IMR-90 (cell line): ENCODE measurements around the gene ACADS. TPM values are rescaled to one million over a fixed set of nuclear protein-coding genes. Genes with fewer than 3 reads are reported as not detected.

Experiments used
- ATAC-seq: fragments of 200-7000 bp; cut with Tn5 transposase; 2 replicates; pipeline ENCODE4 v1.9.1; 2020; ENCODE audit warnings: low read depth, mild to moderate bottlenecking, moderate library complexity
- BruUV-seq: library from RNA; stranded (reverse); fragments of 400-500 nt; replicated peaks from 2 replicates; lab custom pipeline; 2021; lab: Mats Ljungman, UMichigan
- CTCF ChIA-PET: fragments of 300-600 bp; formaldehyde crosslinking; extraction: SDS; loops from one replicate; lab custom pipeline; 2021; ENCODE audit warnings: antibody characterized with exemption; lab: Yijun Ruan, JAX
- POLR2A ChIA-PET: fragments of 300-600 bp; sonication (Branson Sonifier 250); formaldehyde crosslinking; loops from one replicate; lab custom pipeline; 2022; ENCODE audit warnings: antibody characterized with exemption; ENCODE audit not compliant: unreplicated experiment; lab: Charles Lee
- DNase-seq: peaks from one replicate; pipeline ENCODE4 v3.0.0; 2013
- H2AFZ ChIP-seq: replicated peaks from 2 replicates; pipeline ENCODE3; 2013; ENCODE audit warnings: low read length, mild to moderate bottlenecking; ENCODE audit not compliant: poor library complexity
- H2AK5ac ChIP-seq: 2 replicates; pipeline ENCODE4 v1.6.1; 2013; ENCODE audit warnings: low read depth, low read length, inconsistent platforms
- H2AK9ac ChIP-seq: replicated peaks from 2 replicates; pipeline ENCODE3; 2013; ENCODE audit warnings: mild to moderate bottlenecking, low read depth, low read length, moderate library complexity; ENCODE audit not compliant: poor library complexity
- H2BK120ac ChIP-seq: 2 replicates; pipeline ENCODE4 v1.6.1; 2013; ENCODE audit warnings: low read depth, low read length, inconsistent platforms
- H2BK15ac ChIP-seq: 3 replicates; pipeline ENCODE4 v1.6.1; 2013; ENCODE audit warnings: low read depth, low read length, inconsistent platforms
- H2BK20ac ChIP-seq: 2 replicates; pipeline ENCODE4 v1.6.1; 2013; ENCODE audit warnings: low read depth, mild to moderate bottlenecking, inconsistent platforms, low read length, moderate library complexity
- H2BK5ac ChIP-seq: 2 replicates; pipeline ENCODE4 v1.6.1; 2013; ENCODE audit warnings: mild to moderate bottlenecking, low read depth, low read length, inconsistent platforms; ENCODE audit not compliant: poor library complexity, severe bottlenecking
- H3K14ac ChIP-seq: replicated peaks from 2 replicates; pipeline ENCODE4 v1.6.1; 2013; ENCODE audit warnings: low read depth, low read length, inconsistent platforms
- H3K18ac ChIP-seq: 2 replicates; pipeline ENCODE4 v1.6.1; 2013; ENCODE audit warnings: low read depth, low read length, control low read depth
- H3K23ac ChIP-seq: 2 replicates; pipeline ENCODE4 v1.6.1; 2013; ENCODE audit warnings: low read depth, low read length, inconsistent platforms
- H3K27ac ChIP-seq: 2 replicates; pipeline ENCODE4 v1.5.1; 2013; ENCODE audit warnings: mild to moderate bottlenecking, control low read depth, low read length; ENCODE audit not compliant: insufficient read depth
- H3K27me3 ChIP-seq: 2 replicates; pipeline ENCODE4 v1.6.1; 2013; ENCODE audit warnings: low read length; ENCODE audit not compliant: control insufficient read depth, insufficient read depth
- H3K36me3 ChIP-seq: 2 replicates; pipeline ENCODE4 v1.6.1; 2013; ENCODE audit warnings: low read length, mixed read lengths; ENCODE audit not compliant: control insufficient read depth, insufficient read depth
- H3K4ac ChIP-seq: 2 replicates; pipeline ENCODE4 v1.6.1; 2013; ENCODE audit warnings: low read depth, low read length, inconsistent platforms
- H3K4me1 ChIP-seq: 2 replicates; pipeline ENCODE4 v1.6.1; 2013; ENCODE audit warnings: low read length, mixed read lengths; ENCODE audit not compliant: control insufficient read depth, insufficient read depth
- H3K4me2 ChIP-seq: 2 replicates; pipeline ENCODE4 v1.6.1; 2013; ENCODE audit warnings: low read depth, mild to moderate bottlenecking, control low read depth, low read length, moderate library complexity
- H3K4me3 ChIP-seq: 2 replicates; pipeline ENCODE4 v1.5.1; 2013; ENCODE audit warnings: low read depth, mild to moderate bottlenecking, control low read depth, low read length, moderate library complexity; ENCODE audit not compliant: insufficient read depth
- H3K56ac ChIP-seq: 2 replicates; pipeline ENCODE4 v1.6.1; 2013; ENCODE audit warnings: low read length, inconsistent platforms; ENCODE audit not compliant: insufficient read depth; ENCODE audit errors: extremely low read depth
- H3K79me1 ChIP-seq, 2 experiments: 2 replicates each; pipeline ENCODE4 v1.6.1; 2013; ENCODE audit warnings: low read length in 2 of 2, inconsistent platforms in 1 of 2, low read depth in 1 of 2
- H3K9ac ChIP-seq: 2 replicates; pipeline ENCODE4 v1.6.1; 2013; ENCODE audit warnings: low read depth, low read length, control low read depth
- H3K9me1 ChIP-seq: 2 replicates; pipeline ENCODE4 v1.6.1; 2013; ENCODE audit warnings: low read length, inconsistent platforms; ENCODE audit not compliant: insufficient read depth
- H3K9me3 ChIP-seq: 2 replicates; pipeline ENCODE4 v1.6.1; 2013; ENCODE audit warnings: low read length; ENCODE audit not compliant: control insufficient read depth, insufficient read depth
- H4K20me1 ChIP-seq: 2 replicates; pipeline ENCODE4 v1.6.1; 2013; ENCODE audit warnings: low read length, inconsistent platforms; ENCODE audit not compliant: insufficient read depth
- H4K5ac ChIP-seq: 2 replicates; pipeline ENCODE4 v1.6.1; 2013; ENCODE audit warnings: mild to moderate bottlenecking, low read depth, low read length, control low read depth
- H4K8ac ChIP-seq, 2 experiments: 2 replicates each; pipeline ENCODE4 v1.6.1; 2013; ENCODE audit warnings: low read depth in 2 of 2, low read length in 2 of 2, control low read depth in 1 of 2, inconsistent platforms in 1 of 2
- H4K91ac ChIP-seq: 2 replicates; pipeline ENCODE4 v1.6.1; 2013; ENCODE audit warnings: low read depth, low read length, inconsistent platforms; ENCODE audit not compliant: insufficient read depth
- BHLHE40 ChIP-seq: fragments of 150-350 bp; IDR thresholded peaks from 2 replicates; pipeline ENCODE4 v1.6.1; 2016; ENCODE audit warnings: mild to moderate bottlenecking, low read depth, low read length
- CEBPB ChIP-seq: IDR thresholded peaks from 2 replicates; pipeline ENCODE4 v1.6.1; 2012; ENCODE audit warnings: low read depth, low read length, improper control_type of control experiment
- CHD1 ChIP-seq: IDR thresholded peaks from 2 replicates; pipeline ENCODE4 v1.6.1; 2012; ENCODE audit warnings: low read depth, low read length, improper control_type of control experiment
- CTCF ChIP-seq: conservative IDR thresholded peaks from 2 replicates; pipeline ENCODE4 v1.5.1; 2012; ENCODE audit warnings: mild to moderate bottlenecking, low read depth, low read length, improper control_type of control experiment
- ELK1 ChIP-seq: fragments of 150-350 bp; IDR thresholded peaks from 2 replicates; pipeline ENCODE4 v1.6.1; 2016; ENCODE audit warnings: low read depth, mild to moderate bottlenecking, low read length, moderate library complexity, borderline replicate concordance
- FOS ChIP-seq: fragments of 150-350 bp; IDR thresholded peaks from 2 replicates; pipeline ENCODE4 v1.6.1; 2016; ENCODE audit warnings: low read depth, low read length
- MAFK ChIP-seq: IDR thresholded peaks from 2 replicates; pipeline ENCODE4 v1.6.1; 2012; ENCODE audit warnings: low read depth, low read length, improper control_type of control experiment
- MAZ ChIP-seq: IDR thresholded peaks from 2 replicates; pipeline ENCODE4 v1.6.1; 2012; ENCODE audit warnings: low read depth, mild to moderate bottlenecking, low read length, improper control_type of control experiment, moderate library complexity, borderline replicate concordance
- MXI1 ChIP-seq: IDR thresholded peaks from 2 replicates; pipeline ENCODE4 v1.6.1; 2012; ENCODE audit warnings: low read depth, mild to moderate bottlenecking, low read length, moderate library complexity, borderline replicate concordance
- NFE2L2 ChIP-seq: fragments of 150-350 bp; IDR thresholded peaks from 2 replicates; pipeline ENCODE4 v1.6.1; 2016; ENCODE audit warnings: low read depth, mild to moderate bottlenecking, low read length
- POLR2A ChIP-seq: IDR thresholded peaks from 2 replicates; pipeline ENCODE4 v1.6.1; 2012; ENCODE audit warnings: mild to moderate bottlenecking, low read depth, low read length
- RAD21 ChIP-seq: IDR thresholded peaks from 2 replicates; pipeline ENCODE4 v1.6.1; 2012; ENCODE audit warnings: low read length, improper control_type of control experiment
- RCOR1 ChIP-seq: IDR thresholded peaks from 2 replicates; pipeline ENCODE4 v1.6.1; 2012; ENCODE audit warnings: mild to moderate bottlenecking, low read length, improper control_type of control experiment; ENCODE audit not compliant: insufficient replicate concordance
- RFX5 ChIP-seq: IDR thresholded peaks from 2 replicates; pipeline ENCODE4 v1.8.0; 2012; ENCODE audit warnings: low read depth, mild to moderate bottlenecking, low read length, moderate library complexity
- SMC3 ChIP-seq: fragments of 150-350 bp; IDR thresholded peaks from 2 replicates; pipeline ENCODE4 v1.6.1; 2016; ENCODE audit warnings: low read depth, mild to moderate bottlenecking, antibody characterized with exemption, low read length, moderate library complexity
- USF2 ChIP-seq: fragments of 150-350 bp; IDR thresholded peaks from 2 replicates; pipeline ENCODE4 v1.6.1; 2017; ENCODE audit warnings: mild to moderate bottlenecking, antibody characterized with exemption, low read length, low read depth
- WGBS, 2 experiments: methylation state at CpG; one replicate each; pipeline versions ENCODE4 v1.1.5 to v1.1.7; 2013; ENCODE audit warnings: missing lambda C conversion rate in 2 of 2; ENCODE audit not compliant: insufficient read length in 1 of 2; ENCODE audit errors: extremely low coverage in 2 of 2; 5-methylcytosine and 5-hydroxymethylcytosine counted together
- dilution Hi-C: fragments of 300-500 bp; cut with HindIII; formaldehyde crosslinking; loops from one replicate; pipeline ENCODE4 v1.14.3; 2018; ENCODE audit warnings: low sequenced_read_pairs; ENCODE audit not compliant: unreplicated experiment
- in situ Hi-C: fragments of 300-500 bp; cut with MboI; formaldehyde crosslinking; loops from 3 replicates; pipeline ENCODE4 v1.14.3; 2019; ENCODE audit warnings: low sequenced_read_pairs, inconsistent platforms, mixed read lengths
- intact Hi-C: fragments of 100-400 bp; cut with micrococcal nuclease; formaldehyde crosslinking; loops from 2 replicates; pipeline ENCODE4 v1.10.0; 2022
- polyA plus RNA-seq, 3 experiments: library from polyadenylated mRNA; depleted of rRNA; stranded (reverse); fragments of >200 nt; gene quantifications; 2 replicates each; pipeline ENCODE4 v1.2.3, GENCODE V29; 2012; ENCODE audit warnings: low replicate concordance in 1 of 3
- total RNA-seq: library from RNA; depleted of rRNA; stranded (reverse); fragments of >200 nt; gene quantifications from 2 replicates; pipeline ENCODE4 v1.2.3, GENCODE V29; 2012

The ACADS gene
- total and polyA plus RNA-seq, 2 of the 4 experiments (the other 2 are of a cell fraction): 2.9 to 5.5 TPM

- no peak overlapping the region; a peak in 1 of 4 replicates for H4K8ac ChIP-seq
- H2BK15ac ChIP-seq: no peak overlapping the region
- H4K5ac ChIP-seq: no peak overlapping the region
- no peaks in the 10 kb centered on the region; the same call in 1 of the 2 replicates for H3K27me3 ChIP-seq
- DNase-seq (no peak), ATAC-seq (no peak)
- H3K79me1 ChIP-seq: peaks cover 11 to 32% of the 10 kb centered on the region in 2 experiments; a peak in 3 of 4 replicates
- H2AK9ac ChIP-seq: no peak overlapping the region
- H3K18ac ChIP-seq: no peak overlapping the region
- H2BK20ac ChIP-seq: no peak overlapping the region
- H3K14ac ChIP-seq: no peak overlapping the region
- H3K9ac ChIP-seq: no peak overlapping the region
- in situ Hi-C loops (no loop called here), intact Hi-C loops (no loop called here), dilution Hi-C loops (no loop called here)
- POLR2A ChIA-PET: no interaction called here
- H4K91ac ChIP-seq: no peak overlapping the region
- no peak overlapping the region for H3K27ac ChIP-seq
- no peak overlapping the region for H2BK5ac ChIP-seq
- H4K20me1 ChIP-seq: peaks cover 31% of the 10 kb centered on the region
- no peak overlapping the region for H3K4ac ChIP-seq
- H2AK5ac ChIP-seq: no peak overlapping the region
- CTCF ChIA-PET: no interaction called here
- no peaks in the 10 kb centered on the region for H3K36me3 ChIP-seq
- peaks cover 8% of the 10 kb centered on the region for H3K4me1 ChIP-seq
- no peak overlapping the region for H3K4me2 ChIP-seq
- H3K9me1 ChIP-seq: peaks cover 11% of the 10 kb centered on the region
- H3K23ac ChIP-seq: no peak overlapping the region
- no peak overlapping the region for H2BK120ac ChIP-seq
- WGBS, 2 experiments: no CpG with 5 or more reads among the region's 3 CpGs
- H3K9me3 ChIP-seq: no peaks in the 10 kb centered on the region
- H3K56ac ChIP-seq: no peak overlapping the region
- H2AFZ ChIP-seq: no peak overlapping the region
- no peak for TF ChIP-seq NFE2L2
- TF ChIP-seq USF2: no peak
- TF ChIP-seq MXI1: no peak
- no peak for TF ChIP-seq RCOR1
- TF ChIP-seq CTCF: no peak
- TF ChIP-seq ELK1: no peak
- TF ChIP-seq SMC3: no peak
- no peak for TF ChIP-seq CEBPB
- TF ChIP-seq RFX5: no peak
- no peak for TF ChIP-seq MAZ
- no peak for TF ChIP-seq POLR2A
- no peak for TF ChIP-seq MAFK
- TF ChIP-seq CHD1: no peak
- TF ChIP-seq BHLHE40: no peak
- TF ChIP-seq FOS: no peak
- no peak for TF ChIP-seq RAD21
- H3K4me3 ChIP-seq: no peak overlapping the region
- no TSS peak for BruUV-seq
These were observed 40.1 kb upstream of the ACADS start for GRCh38 chr12:120685522-120685921.
